GM12891 (cell line): ENCODE results near the gene SMIM27.
"Not testable (repeated sequence)": the region's sequence is repeated elsewhere in the genome, so short reads cannot be mapped to it uniquely, and the experiment has no call there.

Source experiments
- DNase-seq: peaks from one replicate; pipeline ENCODE4 v3.0.0; 2011; ENCODE audit warnings: low spot score; ENCODE audit not compliant: insufficient read length
- FAIRE-seq: peaks from 2 replicates; lab custom pipeline; 2011; peaks lifted over from hg19 to GRCh38; lab: Jason Lieb, UNC
- PAX5 ChIP-seq: IDR thresholded peaks from 2 replicates; pipeline ENCODE4 v1.6.1; 2011; ENCODE audit warnings: low read length, moderate library complexity, mild to moderate bottlenecking; ENCODE audit not compliant: insufficient read depth, severe bottlenecking
- POLR2A ChIP-seq: IDR thresholded peaks from 2 replicates; pipeline ENCODE4 v1.6.1; 2011; ENCODE audit warnings: low read depth, low read length, control low read depth
- POLR2AphosphoS5 ChIP-seq: IDR thresholded peaks from 2 replicates; pipeline ENCODE4 v1.6.1; 2011; ENCODE audit warnings: low read depth, low read length, control low read depth
- POU2F2 ChIP-seq: IDR thresholded peaks from 2 replicates; pipeline ENCODE4 v1.6.1; 2011; ENCODE audit warnings: low read depth, mild to moderate bottlenecking, control low read depth, low read length, moderate library complexity
- SPI1 ChIP-seq: IDR thresholded peaks from 2 replicates; pipeline ENCODE4 v1.6.1; 2011; ENCODE audit warnings: low read depth, low read length, control low read depth
- TAF1 ChIP-seq: IDR thresholded peaks from 2 replicates; pipeline ENCODE4 v1.6.1; 2011; ENCODE audit warnings: low read depth, low read length, control low read depth

The SMIM27 gene

DNA sequence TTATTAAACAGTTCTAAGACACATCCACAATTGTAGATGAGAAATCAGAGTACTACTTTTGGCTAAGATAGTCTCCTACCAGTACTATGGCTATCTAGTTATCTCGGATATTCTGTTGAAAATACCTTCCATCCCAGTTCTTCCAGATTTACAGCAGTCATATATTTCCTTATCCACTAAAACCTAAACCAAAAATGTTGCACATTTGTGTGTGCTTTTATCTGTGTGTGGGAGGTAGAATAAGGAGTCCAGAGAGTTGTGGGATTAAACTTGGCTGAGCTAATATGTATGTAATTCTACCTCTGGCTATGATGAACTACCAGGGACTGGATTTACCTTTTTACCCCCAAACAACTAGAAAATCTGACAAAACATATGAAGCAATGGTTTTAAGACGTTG, 38.3 kb downstream of the SMIM27 start:
- FAIRE-seq, result no peak
- DNase-seq, result no peak
- TF ChIP-seq SPI1 (no peak), POU2F2 (no peak), TAF1 (no peak)

DNA sequence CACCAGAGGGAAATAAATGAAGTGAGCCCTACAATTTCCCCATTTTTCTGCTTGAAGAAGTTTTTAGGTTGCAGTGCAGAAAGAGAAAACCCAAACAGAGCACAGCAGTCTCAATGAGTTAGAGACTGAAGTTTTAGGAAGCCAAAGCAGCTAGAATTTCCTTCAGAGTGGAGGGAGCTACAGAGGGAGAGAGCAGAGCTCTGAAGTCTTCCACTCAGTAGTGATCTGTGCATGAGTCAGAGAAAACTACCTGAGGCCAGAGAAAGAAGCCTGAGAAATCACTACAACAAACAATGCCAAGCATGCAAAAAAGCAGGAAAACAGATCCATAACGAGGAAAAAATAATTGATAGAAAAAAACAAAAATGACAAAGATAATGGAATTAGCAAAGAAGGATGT, 38.8 kb downstream of the SMIM27 start:
- DNase-seq (no peak), FAIRE-seq (no peak)
- no peak for TF ChIP-seq POLR2A
- TF ChIP-seq SPI1, result no peak
- TF ChIP-seq POU2F2, result no peak
- TF ChIP-seq TAF1, result no peak
- no peak for TF ChIP-seq POLR2AphosphoS5
- TF ChIP-seq PAX5, result no peak

DNA sequence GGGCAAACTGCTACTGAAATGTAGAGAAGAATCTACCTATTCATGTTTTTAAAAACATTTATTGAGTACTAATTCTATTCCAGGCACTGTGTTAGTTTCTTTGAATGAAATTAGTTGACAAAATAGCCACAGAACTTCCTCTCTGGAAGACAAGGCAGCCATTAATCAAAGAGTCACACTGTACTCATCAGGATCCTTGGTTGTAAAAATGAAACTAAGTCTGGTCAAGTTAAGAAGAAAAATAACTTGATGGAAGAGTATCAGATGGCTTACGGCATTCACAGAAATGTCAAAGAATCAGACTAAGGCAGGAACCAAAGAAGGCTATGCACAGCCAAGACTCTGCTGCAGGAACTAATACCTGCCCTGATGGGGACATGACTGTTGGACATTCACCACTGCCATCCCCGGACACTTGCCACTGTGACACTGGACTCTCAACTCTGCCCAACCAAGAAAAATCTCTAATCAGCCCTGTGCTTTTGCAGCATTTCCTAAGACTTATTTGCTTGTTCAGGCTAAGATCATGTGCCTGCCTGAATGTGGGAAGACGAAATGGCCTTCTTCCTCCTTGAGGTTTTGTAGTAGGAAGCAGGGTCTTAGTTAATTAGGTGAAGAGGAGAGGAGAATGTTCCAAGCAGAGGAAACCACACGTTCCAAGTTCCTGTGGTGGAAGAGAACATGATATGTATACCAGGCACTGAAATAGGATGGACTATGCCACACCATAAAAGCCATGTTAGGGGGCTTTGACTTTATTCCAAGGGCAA, 44.2 kb downstream of the SMIM27 start:
- FAIRE-seq, result no peak
- TF ChIP-seq POLR2AphosphoS5, result no peak
- TF ChIP-seq POLR2A, result no peak
- TF ChIP-seq TAF1, result no peak
- no peak for TF ChIP-seq POU2F2
- TF ChIP-seq SPI1, result no peak
- TF ChIP-seq PAX5, result no peak
- DNase-seq, result no peak

DNA sequence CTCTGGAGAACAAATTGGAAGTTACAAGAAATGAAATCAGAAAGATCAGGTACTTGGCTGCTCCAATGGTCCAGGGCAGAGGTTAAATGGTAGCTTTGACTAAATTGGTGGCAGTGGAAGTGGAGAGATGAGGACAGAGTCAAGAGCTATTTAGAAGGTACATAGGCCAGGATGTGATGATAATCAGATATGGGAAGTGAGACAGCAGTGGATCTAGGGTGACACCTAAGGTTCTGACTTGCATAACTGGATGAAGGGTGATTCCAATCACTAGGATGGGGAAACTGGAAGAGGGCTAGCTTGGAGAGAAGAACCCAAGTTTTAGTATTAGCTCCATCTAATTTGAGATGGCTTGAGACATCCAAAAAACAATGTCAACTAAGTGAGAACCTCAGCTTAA, 44.8 kb downstream of the SMIM27 start:
- DNase-seq (no peak), FAIRE-seq (peak; percentile 38)
- no peak for TF ChIP-seq POLR2AphosphoS5
- no peak for TF ChIP-seq POU2F2
- no peak for TF ChIP-seq SPI1
- no peak for TF ChIP-seq TAF1
- TF ChIP-seq PAX5, result no peak
- no peak for TF ChIP-seq POLR2A

DNA sequence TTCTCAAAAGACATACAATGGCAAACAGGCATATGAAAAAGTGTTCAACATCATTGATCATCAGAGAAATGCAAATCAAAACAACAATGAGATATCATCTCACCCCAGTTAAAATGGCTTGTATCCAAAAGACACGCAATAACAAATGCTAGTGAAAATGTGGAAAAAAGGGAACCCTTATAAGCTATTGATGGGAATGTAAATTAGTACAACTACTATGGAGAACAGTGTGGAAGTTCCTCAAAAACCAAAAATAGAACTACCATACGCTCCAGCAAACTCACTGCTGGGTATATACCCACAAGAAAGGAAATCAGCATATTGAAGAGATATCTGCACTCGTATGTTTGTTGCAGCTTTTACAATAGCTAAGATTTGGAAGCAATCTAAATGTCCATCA, 46.9 kb downstream of the SMIM27 start:
- FAIRE-seq, DNase-seq: not testable (repeated sequence)
